Cortex of kidney (tissue), 1 donor: ENCODE results near the gene KRTAP6-1.

Source experiments
- DNase-seq: peaks from one replicate; lab custom pipeline; 2025; lab: John Stamatoyannopoulos, UW

The KRTAP6-1 gene, protein sequence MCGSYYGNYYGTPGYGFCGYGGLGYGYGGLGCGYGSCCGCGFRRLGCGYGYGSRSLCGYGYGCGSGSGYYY

DNA sequence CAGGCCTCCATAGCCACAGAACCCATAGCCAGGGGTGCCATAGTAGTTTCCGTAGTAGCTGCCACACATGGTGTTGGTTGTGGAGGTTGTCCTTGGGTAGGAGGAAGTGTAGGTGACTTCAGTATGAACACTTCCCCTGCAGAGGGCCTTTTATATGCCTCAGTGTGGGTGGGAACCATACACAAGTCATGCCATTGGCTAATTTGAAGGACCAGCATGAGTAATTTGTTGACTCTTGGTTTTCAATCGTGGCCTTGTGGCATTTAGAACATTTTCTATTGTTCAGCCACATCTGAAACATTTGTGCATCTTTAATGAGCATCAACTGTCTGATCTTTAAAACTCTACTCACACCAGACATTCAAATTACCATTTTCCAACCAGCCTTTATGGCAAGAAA is at the start of gene KRTAP6-1:
KRTAP6-1 (minus strand) TSS at position 95 of the 400 bp plus-strand sequence; CDS start at position 69, 26 bp downstream.
- DNase-seq: no peak

DNA sequence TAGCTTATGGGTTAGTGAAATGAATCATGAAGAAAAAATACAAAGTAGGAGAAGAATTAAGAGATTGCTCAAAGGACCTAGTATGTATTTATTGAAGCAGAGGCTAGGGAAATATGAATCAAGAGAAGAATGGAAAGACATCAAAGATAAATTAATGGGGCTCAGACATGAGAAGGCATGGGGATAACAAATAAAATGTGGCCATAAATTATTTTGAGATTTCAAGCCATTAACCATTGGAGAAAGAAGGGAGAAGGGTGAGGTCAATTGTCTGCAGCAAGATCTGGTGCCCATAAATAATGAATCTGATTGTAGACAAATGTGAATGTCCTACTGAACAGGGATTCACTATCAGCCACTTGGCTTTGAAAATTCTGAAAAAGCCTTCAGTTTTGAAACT is 39.2 kb upstream of the KRTAP6-1 start:
- DNase-seq: no peak

DNA sequence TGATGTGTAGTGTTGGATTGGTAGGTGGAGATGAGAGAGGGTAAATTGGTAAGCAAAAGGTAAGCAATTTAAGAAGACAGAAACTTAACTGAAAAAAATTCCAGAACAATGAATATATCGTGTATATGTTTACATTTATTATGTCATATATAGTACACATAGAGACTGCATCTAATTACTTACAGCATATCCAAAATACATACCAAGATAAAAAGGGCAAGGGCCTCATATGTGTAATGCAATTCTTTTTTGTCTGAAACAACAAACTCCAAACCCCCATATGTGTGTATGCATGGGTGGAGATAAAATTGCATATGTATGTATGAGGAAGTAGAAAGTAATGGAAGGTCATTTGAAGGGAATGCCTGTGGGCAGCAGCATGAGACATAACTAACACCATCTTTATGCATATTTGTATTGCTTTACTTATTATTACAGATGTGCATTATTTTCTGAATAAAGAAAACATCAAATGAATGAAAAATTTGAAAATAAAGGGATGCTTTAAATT is 33.2 kb upstream of the KRTAP6-1 start:
- DNase-seq: no peak

DNA sequence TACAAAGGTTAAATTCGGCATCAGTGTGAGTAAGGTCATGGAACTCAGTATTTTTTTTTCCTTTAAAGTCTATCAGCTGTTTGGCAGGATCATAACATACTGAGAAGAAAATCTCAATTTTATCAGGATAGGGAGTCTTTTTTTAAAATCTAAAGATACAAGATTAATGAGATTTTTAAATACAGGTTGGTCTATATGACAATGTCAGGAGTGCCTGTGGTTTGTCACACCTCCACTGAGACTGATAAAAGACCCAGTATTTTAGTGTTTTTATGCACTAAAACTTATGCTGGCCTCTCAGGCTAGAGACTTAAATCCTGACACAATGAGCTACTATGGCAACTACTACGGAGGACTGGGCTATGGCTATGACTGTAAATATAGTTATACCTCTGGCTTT is 28.8 kb upstream of the KRTAP6-1 start, which contains the start of gene KRTAP20-3:
KRTAP20-3 (plus strand) TSS at position 301 of the 400 bp plus-strand sequence.
- DNase-seq: no peak

DNA sequence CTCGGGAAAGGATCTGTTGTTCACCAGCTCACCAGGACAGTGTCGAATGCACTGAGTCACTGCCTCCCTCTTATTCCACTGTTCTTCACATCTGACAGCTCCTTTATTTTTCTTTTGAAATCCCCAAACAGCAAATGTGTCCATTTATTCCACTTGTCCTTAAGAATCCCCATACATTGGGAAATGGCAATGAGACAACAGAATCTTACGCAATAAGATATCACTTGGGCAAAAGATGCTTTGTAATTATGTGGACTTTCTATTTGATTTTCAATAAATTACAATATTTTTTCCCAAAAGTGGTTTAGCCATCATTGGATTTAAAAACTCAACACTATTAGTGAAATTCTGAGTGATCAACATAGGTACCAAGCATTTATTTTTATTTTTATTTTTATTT is 25.0 kb upstream of the KRTAP6-1 start:
- no peak for DNase-seq

DNA sequence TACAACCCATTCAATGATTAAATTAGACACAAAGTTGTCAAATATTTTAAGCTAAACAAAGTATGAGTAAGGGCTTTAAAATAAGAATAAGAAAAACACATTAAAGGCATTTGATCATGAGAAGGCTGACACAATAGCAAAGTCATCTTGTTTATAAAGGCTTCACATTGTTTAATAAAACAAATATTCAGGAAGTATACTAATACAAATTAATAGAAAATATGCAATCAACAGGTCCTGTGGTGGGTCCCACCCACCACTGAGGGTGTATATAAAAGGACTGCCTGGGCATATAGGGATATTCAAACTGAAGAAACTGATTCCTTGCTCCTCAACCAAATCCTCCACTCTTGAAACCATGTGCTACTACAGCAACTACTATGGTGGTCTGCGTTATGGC is 21.2 kb upstream of the KRTAP6-1 start, which contains the start of gene KRTAP20-2:
KRTAP20-2 (plus strand) TSS at position 301 of the 400 bp plus-strand sequence; CDS start at position 359, 58 bp downstream.
- no peak for DNase-seq

DNA sequence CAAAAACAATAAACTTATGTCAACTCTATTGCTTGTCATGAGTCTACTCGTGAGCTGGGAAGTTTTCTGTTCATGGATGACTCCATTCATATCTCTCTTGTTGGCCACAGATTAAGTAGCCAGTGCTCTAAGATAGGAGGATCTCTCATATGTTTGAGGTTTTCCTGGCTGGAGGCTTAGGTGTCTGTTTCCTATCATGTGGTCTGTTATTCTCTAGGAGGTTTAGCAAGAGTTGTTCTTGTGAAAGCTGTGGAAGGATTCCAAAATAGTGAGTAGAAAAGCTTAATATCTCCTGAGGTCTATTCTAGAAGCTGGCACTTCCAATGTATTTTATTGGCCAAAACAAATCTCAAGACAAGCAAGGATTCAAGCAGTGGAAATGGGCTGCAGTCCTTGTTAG is 15.5 kb upstream of the KRTAP6-1 start:
- no peak for DNase-seq

DNA sequence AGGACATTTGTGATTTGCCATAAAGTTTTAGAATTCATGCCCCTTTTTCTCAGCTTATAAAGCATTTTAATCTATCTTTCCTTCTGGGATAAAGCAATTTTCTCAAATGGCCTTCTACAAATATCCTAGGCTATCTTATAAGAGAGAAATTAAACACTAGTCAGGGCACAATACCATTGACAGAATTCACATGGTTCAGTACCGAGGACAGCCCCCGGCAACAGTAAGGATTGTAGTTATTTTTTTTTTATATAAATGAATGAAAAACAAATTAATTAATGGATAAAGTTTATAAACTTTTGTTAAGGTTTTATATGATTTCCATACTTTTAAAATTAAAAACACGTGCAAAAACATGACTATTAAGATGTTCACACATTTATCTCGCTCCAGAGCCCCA is 14.4 kb upstream of the KRTAP6-1 start:
- DNase-seq: no peak

DNA sequence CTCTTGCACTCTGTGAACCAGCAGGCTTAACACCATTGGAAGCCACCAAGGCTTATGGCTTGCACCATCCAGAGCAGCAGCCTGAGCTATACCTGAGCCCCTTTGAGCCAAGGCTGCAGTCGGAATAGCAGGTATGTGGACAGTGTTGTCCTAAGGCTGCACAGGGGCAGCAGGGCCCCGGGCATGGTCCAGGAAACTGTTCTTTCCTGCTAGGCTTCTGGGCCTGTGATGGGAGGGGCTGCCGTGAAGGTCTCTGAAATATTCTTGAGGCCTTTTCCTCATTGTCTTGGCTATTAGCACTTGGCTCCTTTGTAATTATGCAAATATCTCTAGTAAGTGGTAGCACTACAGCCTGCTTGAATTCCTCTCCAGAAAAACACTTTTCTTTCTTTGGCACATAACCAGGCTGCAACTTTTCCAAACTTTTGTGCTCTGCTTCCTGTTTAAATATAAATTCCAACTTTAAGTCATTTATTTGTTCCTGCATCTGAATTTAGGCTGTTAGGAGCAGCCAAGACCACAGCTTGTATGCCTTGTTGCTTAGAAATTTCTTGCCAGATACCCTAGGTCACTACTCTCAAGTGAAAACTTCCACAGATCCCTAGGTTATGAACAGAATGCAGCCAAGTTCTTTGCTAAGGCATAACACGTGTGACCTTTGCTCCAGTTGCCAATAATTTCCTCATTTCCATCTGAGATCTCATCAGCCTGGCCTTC is 11.9 kb upstream of the KRTAP6-1 start:
- no peak for DNase-seq

DNA sequence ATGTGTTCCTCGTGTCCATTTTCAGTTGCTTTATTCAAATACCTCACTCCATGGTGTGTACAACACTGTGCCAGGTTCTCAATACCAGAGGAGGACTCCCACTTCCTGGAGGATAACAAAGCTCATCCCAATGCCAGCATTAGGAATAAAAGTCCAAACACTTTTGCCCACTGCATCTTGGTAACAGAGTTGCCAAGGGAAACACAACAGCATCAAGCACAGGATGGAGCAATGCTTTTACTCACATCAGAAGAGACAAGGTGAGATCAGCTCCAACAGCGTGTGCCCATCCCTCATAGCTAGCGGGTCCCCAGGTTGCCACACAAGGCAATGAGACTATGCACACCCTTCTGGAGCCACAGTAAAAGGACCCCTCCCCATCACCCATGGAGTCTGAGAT is 9.6 kb upstream of the KRTAP6-1 start:
- DNase-seq: no peak

DNA sequence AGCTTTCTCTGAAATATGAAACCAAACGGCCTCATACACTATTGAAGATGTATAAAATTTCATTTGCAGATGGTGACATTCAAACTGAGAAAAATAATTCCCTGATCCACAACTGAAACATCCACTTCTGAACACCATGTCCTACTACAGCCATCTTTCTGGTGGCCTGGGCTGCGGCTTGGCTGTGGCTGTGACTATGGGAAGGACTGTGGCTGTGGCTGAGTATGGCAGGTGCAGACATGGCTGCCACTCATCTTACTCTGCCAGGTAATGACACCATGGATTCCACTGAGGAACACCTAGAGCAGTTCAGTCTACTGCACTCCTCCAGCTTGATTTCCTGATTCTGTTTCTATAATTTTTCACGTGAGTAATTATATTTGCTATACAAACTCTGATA is 6.8 kb upstream of the KRTAP6-1 start, which contains the start of gene KRTAP20-4:
KRTAP20-4 (plus strand) TSS at position 106 of the 400 bp plus-strand sequence.
- no peak for DNase-seq

DNA sequence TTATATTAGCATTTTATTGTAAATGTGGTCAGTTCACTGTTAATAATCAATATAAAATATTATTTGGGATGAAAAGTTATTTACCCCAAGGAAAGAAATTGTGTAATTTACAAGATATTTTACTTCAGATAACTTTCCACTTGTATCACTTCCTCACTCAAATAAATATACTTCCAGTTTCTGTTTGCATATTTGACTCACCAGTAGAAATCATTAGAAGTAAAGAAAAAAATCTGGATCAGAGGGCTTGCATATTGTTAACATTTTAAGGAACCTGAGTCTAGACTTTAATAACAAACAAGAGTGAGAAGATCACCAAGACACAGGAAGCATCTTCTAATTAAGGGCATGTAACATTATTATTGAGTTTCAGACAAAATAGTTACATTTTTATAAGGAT is 6.3 kb upstream of the KRTAP6-1 start:
- DNase-seq: no peak

DNA sequence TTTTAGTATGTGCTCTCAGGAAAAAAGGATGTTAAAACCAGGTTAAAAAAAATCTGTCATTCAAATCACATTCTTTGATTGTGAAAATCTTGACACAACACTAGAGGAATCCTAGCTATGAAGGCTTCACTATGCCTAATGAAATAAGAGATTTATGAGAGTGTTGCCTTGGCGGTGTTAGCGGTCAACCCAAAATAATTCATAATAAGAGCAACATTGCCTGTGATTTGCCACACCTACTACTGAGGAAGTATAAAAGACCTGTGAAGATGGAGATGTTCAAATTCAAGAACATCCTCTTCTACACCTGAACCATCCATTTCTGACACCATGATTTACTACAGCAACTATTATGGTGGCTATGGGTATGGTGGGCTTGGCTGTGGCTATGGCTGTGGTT is 2.4 kb upstream of the KRTAP6-1 start, which contains the start of gene KRTAP20-1:
KRTAP20-1 (plus strand) TSS at position 301 of the 400 bp plus-strand sequence; CDS start at position 331, 30 bp downstream.
- DNase-seq: no peak

DNA sequence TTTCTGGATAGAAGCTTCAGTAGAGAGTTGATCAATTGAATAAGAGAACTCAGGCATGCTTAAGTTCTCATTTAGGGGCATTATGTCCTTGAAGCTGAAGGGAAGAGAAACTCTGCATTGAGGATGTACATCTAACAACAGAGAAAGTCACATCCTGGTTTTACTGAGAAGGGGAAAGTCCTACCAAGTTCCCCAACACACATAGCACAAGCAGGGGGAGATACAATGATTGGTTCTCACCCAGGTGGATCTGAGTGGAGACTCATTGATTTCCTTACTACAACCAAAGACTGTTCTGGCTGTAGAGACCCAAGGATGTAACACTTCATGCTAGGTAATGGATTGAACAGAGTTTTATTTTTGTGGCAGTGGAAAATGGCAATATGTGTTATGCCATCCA is 1.5 kb upstream of the KRTAP6-1 start:
- no peak for DNase-seq

DNA sequence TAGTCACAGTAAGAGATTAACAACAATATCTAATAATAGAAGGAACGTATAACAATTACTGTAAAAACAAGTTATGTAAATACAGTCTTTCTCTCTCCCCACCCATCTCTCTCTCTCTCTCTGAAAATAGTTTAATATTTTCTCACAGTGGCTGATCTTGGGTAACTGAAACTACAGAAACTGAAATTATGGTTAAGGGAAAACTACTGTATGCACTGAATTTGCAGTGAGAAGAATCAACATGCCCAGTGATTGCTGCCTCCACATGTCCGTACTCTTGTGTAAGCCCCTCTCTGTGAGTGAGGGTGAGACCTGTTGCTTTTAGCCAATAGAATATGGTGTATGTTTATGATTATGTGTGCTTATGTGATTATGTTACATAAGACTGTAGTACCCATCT is 1.6 kb downstream of the KRTAP6-1 start:
- no peak for DNase-seq

DNA sequence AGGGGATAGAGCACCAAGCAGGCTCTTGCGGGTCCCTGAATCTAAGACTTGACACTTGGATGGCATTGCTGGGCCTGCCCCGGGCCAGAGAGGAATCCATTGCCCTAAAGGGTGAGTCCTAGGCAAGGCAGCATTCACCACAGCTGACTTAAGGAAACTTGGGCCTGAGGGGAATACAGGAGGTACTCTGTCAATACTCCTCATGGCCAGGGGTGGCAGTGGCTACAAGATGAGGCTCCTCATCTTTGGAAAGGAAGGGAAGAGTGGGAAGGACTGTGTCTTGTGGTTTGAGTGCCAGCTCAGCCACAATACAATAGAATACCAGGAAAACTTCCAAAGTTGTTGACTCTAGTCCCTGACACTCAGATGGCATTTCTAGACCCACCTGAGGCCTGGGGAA is 7.8 kb downstream of the KRTAP6-1 start:
- DNase-seq: no peak

DNA sequence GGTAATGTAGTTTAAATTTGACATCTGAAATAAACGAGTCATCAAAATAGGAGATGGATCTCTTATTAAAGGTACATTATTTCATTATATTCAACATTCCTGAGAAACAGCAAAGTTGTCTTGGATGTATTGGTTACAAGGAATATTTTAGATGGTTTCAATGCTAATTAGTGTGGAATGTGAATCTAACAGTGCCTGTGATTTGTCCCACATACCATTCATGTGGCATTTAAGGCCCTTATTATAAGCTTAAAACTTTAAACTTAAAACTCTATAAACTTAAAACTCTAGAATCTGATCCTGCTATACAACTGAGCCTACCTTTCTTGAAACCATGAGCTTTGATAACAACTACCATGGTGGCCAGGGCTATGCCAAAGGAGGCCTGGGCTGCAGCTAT is 12.9 kb downstream of the KRTAP6-1 start, which contains the start of gene KRTAP22-1:
KRTAP22-1 (plus strand) TSS at position 301 of the 400 bp plus-strand sequence.
- no peak for DNase-seq

DNA sequence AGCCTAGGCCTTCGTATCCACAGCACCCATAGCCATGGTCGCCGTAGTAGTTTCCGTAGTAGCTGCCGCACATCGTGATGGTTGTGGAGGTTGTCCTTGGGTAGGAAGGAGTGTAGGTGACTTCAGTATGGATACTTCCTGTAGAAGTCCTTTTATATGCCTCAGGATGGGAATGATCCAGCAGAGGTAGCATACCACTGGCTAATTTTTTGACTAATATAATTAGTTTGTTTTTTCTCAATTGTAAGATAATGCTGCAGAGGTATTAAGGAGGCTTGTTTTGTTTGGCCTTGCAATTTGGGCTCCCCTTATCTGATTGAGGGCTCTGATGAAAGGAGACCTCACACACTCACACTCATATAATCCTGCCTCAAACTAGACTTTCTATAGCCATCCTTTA is 14.9 kb downstream of the KRTAP6-1 start, which contains the start of gene KRTAP6-2:
KRTAP6-2 (minus strand) TSS at position 101 of the 400 bp plus-strand sequence; CDS start at position 73, 28 bp downstream.
- DNase-seq: no peak

DNA sequence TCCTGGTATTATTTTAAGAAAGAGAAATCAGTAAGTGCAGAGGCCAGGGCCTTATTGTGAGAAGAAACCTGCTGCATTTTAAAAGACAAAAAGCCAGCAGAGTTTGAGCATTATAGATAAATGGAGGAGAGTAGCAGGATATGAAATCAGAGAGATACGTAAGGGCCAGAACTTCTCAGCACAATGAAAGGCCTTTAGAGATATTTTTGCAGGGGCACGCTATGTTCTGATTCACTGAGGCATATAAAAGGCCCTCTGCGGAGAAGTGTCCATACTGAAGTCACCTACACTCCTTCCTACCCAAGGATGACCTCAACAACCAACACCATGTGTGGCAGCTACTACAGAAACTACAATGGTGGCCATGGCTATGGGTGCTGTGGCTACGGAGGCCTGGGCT is 21.6 kb downstream of the KRTAP6-1 start, which contains the start of gene KRTAP6-3:
KRTAP6-3 (plus strand) TSS at position 301 of the 400 bp plus-strand sequence; CDS start at position 307, 6 bp downstream.
- no peak for DNase-seq

DNA sequence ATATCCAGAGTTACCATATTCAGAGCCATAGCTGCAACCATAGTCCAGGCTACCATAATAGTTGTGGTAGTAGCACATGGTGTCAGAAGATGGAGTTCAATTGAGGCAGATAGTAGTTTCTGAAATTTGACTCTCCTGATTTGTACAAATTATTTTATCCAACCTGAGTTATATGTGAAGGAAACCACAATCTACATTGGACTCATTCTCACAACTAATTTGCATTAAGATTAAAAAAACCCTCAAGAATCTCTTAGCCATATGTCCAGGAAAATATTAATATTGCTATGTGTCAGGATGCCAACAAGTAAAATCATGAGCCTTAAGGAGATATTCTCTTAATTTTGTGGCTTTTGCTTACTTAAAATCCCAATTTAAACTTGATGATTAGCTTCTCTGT is 23.4 kb downstream of the KRTAP6-1 start, which contains the start of gene KRTAP22-2:
KRTAP22-2 (minus strand) TSS at position 101 of the 400 bp plus-strand sequence.
- DNase-seq: no peak

DNA sequence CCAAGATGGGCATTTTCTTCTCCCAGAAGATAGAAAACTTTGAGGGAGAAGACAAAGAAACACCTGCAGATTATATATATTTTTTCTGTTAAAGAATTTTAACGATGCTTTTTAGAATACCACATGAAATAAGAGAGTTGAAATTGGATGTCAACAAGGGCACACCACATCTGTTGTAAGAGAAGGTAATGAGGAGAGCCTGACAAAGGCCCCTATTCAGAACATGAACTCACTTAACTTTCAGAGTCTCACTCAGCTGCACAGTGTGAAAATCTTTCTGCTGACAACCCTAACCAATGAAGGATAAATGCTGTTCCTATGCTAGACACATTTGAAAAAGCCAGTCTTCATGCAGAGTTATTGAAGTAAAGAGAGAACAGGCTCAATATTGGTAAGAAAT is 30.9 kb downstream of the KRTAP6-1 start:
- no peak for DNase-seq

DNA sequence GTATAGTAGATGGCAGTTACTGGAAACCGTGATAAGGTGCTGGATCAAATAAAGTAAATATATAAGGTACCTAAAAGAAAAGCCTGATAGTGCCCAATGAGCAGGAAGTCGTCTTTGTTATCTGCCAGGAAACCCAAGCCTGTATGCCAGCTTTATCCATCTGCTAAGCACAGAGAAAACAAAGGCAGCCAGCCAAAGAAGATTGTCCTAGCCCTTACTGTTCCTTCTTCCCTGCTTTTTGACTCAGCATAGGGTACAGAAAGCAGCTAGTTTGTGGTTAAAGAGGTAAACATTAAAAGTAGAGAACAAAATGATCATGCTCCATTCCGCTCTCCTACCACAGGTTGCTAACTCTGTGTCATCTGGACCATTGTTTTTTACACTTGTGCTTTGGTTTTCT is 33.6 kb downstream of the KRTAP6-1 start:
- no peak for DNase-seq

DNA sequence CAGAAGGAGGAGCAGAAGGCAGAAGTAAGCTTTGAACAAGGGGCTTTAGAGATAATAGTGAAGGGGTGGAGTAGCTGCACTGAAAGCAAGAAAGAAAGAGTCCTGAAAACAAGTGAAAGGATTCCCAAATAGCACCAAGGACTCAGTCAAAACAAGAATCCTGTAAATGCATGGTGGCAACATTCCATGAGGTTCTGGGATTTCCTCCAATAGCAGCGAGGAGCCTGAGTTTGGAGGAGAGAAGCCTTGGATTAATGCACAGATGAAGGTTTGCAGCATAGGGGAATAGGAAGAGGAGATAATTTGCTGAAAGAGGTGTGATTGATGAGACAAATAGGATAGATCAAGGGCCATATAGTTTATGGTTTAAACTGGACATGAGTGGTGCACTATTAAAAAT is 34.4 kb downstream of the KRTAP6-1 start:
- no peak for DNase-seq
